Cardiac muscle cell (in vitro differentiated cells and primary cell): ENCODE data around the gene IL4. TPM values are rescaled to one million over a fixed set of nuclear protein-coding genes. Genes with fewer than 3 reads are reported as not detected.

Source experiments
- DNase-seq, 2 donors: peaks; one replicate each; pipeline versions ENCODE4 v3.0.0 to v3.0.0-alpha.2; 2010 to 2017; ENCODE audit warnings: low read depth in 1 of 2, low spot score in 1 of 2
- H3K27ac ChIP-seq: fragments of 200-600 bp; sonication (generic); 2 replicates; pipeline ENCODE4 v1.5.1; 2016
- H3K27me3 ChIP-seq: fragments of 200-600 bp; sonication (generic); 2 replicates; pipeline ENCODE4 v1.6.0; 2016; ENCODE audit warnings: control low read depth
- H3K36me3 ChIP-seq: fragments of 200-600 bp; sonication (generic); 2 replicates; pipeline ENCODE4 v1.5.1; 2016; ENCODE audit warnings: control low read depth
- H3K4me1 ChIP-seq: fragments of 200-600 bp; sonication (generic); 2 replicates; pipeline ENCODE4 v1.8.1; 2017; ENCODE audit warnings: low read depth, mild to moderate bottlenecking, mixed run types
- H3K4me3 ChIP-seq: fragments of 200-600 bp; sonication (generic); 2 replicates; pipeline ENCODE4 v1.5.1; 2016; ENCODE audit warnings: mild to moderate bottlenecking
- H3K9me3 ChIP-seq: fragments of 200-600 bp; sonication (generic); 2 replicates; pipeline ENCODE4 v1.5.1; 2017; ENCODE audit warnings: low read depth, mild to moderate bottlenecking, control low read depth
- CTCF ChIP-seq: IDR thresholded peaks from 2 replicates; pipeline ENCODE4 v1.5.1; 2012; ENCODE audit warnings: low read depth, mild to moderate bottlenecking, low read length
- polyA plus RNA-seq: library from polyadenylated mRNA; unstranded; fragments of >200 nt; fragmentation: Nextera tagmentation; extraction: Ambion mirVana; gene quantifications from 2 replicates; pipeline ENCODE4 v1.2.1, GENCODE V29; 2016
- total RNA-seq: library from RNA; depleted of rRNA; stranded (reverse); fragments of >200 nt; gene quantifications from 2 replicates; pipeline ENCODE4 v1.2.3, GENCODE V29; 2016

IL4 gene
- total and polyA plus RNA-seq, 2 experiments from 2014 or later = not detected

GRCh38 chr5:132678735-132679134 is 4.9 kb downstream of the IL4 start:
- Histone ChIP-seq H3K4me3 (no peak overlapping the region), H3K9me3 (no peaks in the 10 kb centered on the region), H3K27me3 (no peaks in the 10 kb centered on the region), H3K36me3 (no peaks in the 10 kb centered on the region), H3K27ac (no peak overlapping the region), H3K4me1 (no peaks in the 10 kb centered on the region)
- no peak for TF ChIP-seq CTCF
- DNase-seq = no peak

GRCh38 chr5:132679166-132679565 is 5.4 kb downstream of the IL4 start:
- DNase-seq = no peak
- Histone ChIP-seq H3K9me3 (no peaks in the 10 kb centered on the region), H3K27ac (no peak overlapping the region), H3K36me3 (no peaks in the 10 kb centered on the region), H3K4me1 (no peaks in the 10 kb centered on the region), H3K4me3 (no peak overlapping the region), H3K27me3 (no peaks in the 10 kb centered on the region)
- TF ChIP-seq CTCF = no peak

- TF ChIP-seq CTCF = no peak
- H3K27ac ChIP-seq = no peak overlapping the region
- no peaks in the 10 kb centered on the region for H3K27me3 ChIP-seq
- DNase-seq = no peak
- no peak overlapping the region for H3K4me3 ChIP-seq
- H3K4me1 ChIP-seq = no peaks in the 10 kb centered on the region
- H3K36me3 ChIP-seq = no peaks in the 10 kb centered on the region
- no peaks in the 10 kb centered on the region for H3K9me3 ChIP-seq
These were observed 6.1 kb downstream of the IL4 start for GRCh38 chr5:132679717-132680380.

- DNase-seq = no peak
- no peaks in the 10 kb centered on the region for H3K36me3 ChIP-seq
- no peaks in the 10 kb centered on the region for H3K27me3 ChIP-seq
- H3K4me3 ChIP-seq = no peak overlapping the region
- no peaks in the 10 kb centered on the region for H3K4me1 ChIP-seq
- TF ChIP-seq CTCF = no peak
- H3K9me3 ChIP-seq = no peaks in the 10 kb centered on the region
- no peak overlapping the region for H3K27ac ChIP-seq
These were observed 7.1 kb downstream of the IL4 start for GRCh38 chr5:132680780-132681475.

GRCh38 chr5:132681476-132681831 is 7.7 kb downstream of the IL4 start:
- no peak for TF ChIP-seq CTCF
- DNase-seq = no peak

More at GRCh38 chr5:132681476-132681831, 7.7 kb downstream of the IL4 start:
- Histone ChIP-seq H3K4me1 (no peaks in the 10 kb centered on the region), H3K36me3 (no peaks in the 10 kb centered on the region), H3K9me3 (no peaks in the 10 kb centered on the region), H3K27ac (no peak overlapping the region), H3K27me3 (no peaks in the 10 kb centered on the region), H3K4me3 (no peak overlapping the region)
